GM19372 (cell line): ENCODE results near the gene WAC.
"Not testable (repeated sequence)": the region's sequence is repeated elsewhere in the genome, so short reads cannot be mapped to it uniquely, and the experiment has no call there.

Experiments used
- ATAC-seq: cut with Tn5 transposase; IDR thresholded peaks from one replicate; pipeline ENCODE4 v1.9.1; 2021; ENCODE audit warnings: mild to moderate bottlenecking, low read depth, moderate library complexity; ENCODE audit not compliant: unreplicated experiment

WAC gene

GRCh38 chr10:28560617-28561016 is 27.7 kb downstream of the WAC start:
- no peak for ATAC-seq

- ATAC-seq = no peak
Observed at GRCh38 chr10:28561531-28561930, 28.6 kb downstream of the WAC start.

- ATAC-seq = no peak
Observed at GRCh38 chr10:28564905-28565304, 32.0 kb downstream of the WAC start.

- no peak for ATAC-seq
Observed at GRCh38 chr10:28566458-28567015, 33.6 kb downstream of the WAC start.

GRCh38 chr10:28569506-28570159 is 36.7 kb downstream of the WAC start:
- ATAC-seq = no peak

GRCh38 chr10:28570598-28570997 is 37.7 kb downstream of the WAC start:
- no peak for ATAC-seq

- ATAC-seq = no peak
Observed at GRCh38 chr10:28571265-28571664, 38.3 kb downstream of the WAC start.

- ATAC-seq = not testable (repeated sequence)
Observed at GRCh38 chr10:28574214-28574613, 41.3 kb downstream of the WAC start.

GRCh38 chr10:28575852-28576251 is 42.9 kb downstream of the WAC start:
- ATAC-seq = no peak

- ATAC-seq = no peak
Observed at GRCh38 chr10:28577506-28577905, 44.6 kb downstream of the WAC start.

GRCh38 chr10:28578454-28578853 is 45.5 kb downstream of the WAC start:
- no peak for ATAC-seq

GRCh38 chr10:28580825-28581224 is 47.9 kb downstream of the WAC start:
- no peak for ATAC-seq

GRCh38 chr10:28581916-28582315 is 49.0 kb downstream of the WAC start:
- no peak for ATAC-seq

- no peak for ATAC-seq
Observed at GRCh38 chr10:28585076-28585475, 52.2 kb downstream of the WAC start.

- no peak for ATAC-seq
Observed at GRCh38 chr10:28586176-28586575, 53.3 kb downstream of the WAC start.

GRCh38 chr10:28587270-28587969 is 54.5 kb downstream of the WAC start:
- ATAC-seq = no peak

GRCh38 chr10:28587970-28588290 is 55.0 kb downstream of the WAC start:
- no peak for ATAC-seq

GRCh38 chr10:28592953-28593352 is 60.0 kb downstream of the WAC start:
- no peak for ATAC-seq

- ATAC-seq = no peak
Observed at GRCh38 chr10:28593811-28594210, 60.9 kb downstream of the WAC start.

- ATAC-seq = no peak
Observed at GRCh38 chr10:28594406-28594805, 61.5 kb downstream of the WAC start.

GRCh38 chr10:28595613-28596012 is 62.7 kb downstream of the WAC start:
- no peak for ATAC-seq

- no peak for ATAC-seq
Observed at GRCh38 chr10:28600056-28600455, 67.1 kb downstream of the WAC start.
